Ovary (tissue), 3 donors: Measurements from ENCODE around the gene GNPTG.

Source experiments
- CTCF ChIP-seq, 3 donors: fragments of 450-650 bp in 2 of 3; fragments of 200-600 bp in 1 of 3; IDR thresholded peaks; one replicate each; pipeline versions ENCODE4 v1.5.1 to v1.8.0; 2016 to 2022; ENCODE audit warnings: antibody characterized with exemption in 3 of 3, mild to moderate bottlenecking in 1 of 3
- EP300 ChIP-seq: sonication (generic); formaldehyde crosslinking; IDR thresholded peaks from one replicate; pipeline ENCODE4 v1.6.1; 2017; ENCODE audit warnings: antibody characterized with exemption
- POLR2A ChIP-seq: fragments of 450-650 bp; IDR thresholded peaks from one replicate; pipeline ENCODE4 v1.6.1; 2017; ENCODE audit warnings: antibody characterized with exemption, mild to moderate bottlenecking, moderate library complexity
- donor health status: DM: no; HTN: no; CAD: no.

GRCh38 chr16:1311212-1311737, 40.5 kb upstream of the GNPTG start:
- TF ChIP-seq POLR2A (no peak), CTCF (IDR thresholded peaks at IDR 0.05) (no peak), EP300 (no peak)
